GM19240 (cell line): ENCODE results near the gene PDLIM4.
A peak's percentile ranks its signal among the peaks of the same experiment; 100 is the strongest.

Experiments
- DNase-seq: peaks from one replicate; pipeline ENCODE4 v3.0.0; 2011; ENCODE audit warnings: low spot score; ENCODE audit not compliant: insufficient read length

Gene PDLIM4

DNA sequence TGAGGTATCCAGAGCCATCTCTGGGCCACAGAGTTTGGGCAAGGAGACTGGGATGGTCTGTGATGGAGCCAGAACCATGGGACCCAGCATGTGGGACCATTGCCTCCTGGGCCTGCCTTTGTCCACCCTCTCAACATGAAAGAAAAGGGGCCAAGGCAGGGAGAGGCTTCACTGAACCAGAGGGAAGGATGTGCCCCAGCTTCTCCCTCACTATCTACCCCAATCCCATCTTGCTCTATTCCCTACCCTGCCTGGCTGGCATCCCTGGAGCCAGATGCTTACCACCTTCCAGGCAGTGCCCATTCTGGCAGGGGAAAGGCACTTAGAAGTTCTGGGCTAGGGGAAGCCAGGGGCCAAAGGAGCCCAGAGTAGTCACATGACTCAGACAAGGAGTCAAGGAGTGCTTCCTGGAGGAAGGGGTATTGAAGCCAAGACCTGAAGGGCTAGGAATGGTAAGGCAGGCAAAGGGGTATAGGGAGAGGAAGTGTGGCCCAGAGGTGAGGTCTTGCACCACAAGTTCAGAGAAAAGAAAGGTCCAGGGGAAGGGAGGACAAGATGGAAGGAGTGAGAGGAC is 9.8 kb downstream of the PDLIM4 start:
- DNase-seq, result no peak

DNA sequence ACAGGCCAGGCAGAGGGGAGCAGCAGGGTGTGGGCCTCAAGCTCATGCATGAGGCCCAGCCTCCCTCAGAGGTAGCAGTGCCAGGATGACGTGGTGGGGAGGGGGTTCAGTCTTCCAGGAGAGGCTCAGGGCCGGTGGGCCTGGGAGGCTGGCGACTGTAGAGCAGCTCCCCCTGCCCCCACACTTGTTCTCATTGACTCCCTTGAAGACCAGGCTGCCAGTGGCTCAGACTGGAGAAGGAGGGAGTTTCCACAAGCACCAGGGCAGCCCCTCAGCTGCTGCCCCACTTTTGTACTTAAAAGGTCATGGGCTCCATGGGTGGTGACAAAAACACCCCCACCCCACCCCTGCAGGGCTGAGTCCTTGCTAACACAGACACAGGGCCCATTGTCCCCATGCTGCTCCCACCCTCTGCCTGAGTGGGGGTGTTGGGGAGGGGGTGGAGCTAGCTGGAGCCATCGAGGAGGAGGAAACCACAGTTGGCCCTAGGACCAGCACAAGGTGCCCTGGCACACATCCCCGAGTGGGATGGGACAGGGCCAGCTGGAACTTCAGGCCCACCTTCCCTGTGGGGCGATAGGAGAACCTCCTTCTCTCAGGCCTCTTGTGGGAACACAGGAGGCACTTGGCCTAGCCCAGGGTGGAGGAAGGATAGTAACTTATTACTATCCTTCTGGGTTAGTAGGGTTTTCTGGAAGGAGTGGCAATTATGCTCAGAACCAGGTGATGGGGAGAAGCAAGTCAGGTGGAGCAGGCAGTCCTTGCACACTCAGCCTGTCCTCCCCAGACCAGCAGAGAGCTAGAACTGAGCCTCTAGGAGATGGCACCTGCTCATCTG is 10.7 kb downstream of the PDLIM4 start:
- DNase-seq, result no peak

DNA sequence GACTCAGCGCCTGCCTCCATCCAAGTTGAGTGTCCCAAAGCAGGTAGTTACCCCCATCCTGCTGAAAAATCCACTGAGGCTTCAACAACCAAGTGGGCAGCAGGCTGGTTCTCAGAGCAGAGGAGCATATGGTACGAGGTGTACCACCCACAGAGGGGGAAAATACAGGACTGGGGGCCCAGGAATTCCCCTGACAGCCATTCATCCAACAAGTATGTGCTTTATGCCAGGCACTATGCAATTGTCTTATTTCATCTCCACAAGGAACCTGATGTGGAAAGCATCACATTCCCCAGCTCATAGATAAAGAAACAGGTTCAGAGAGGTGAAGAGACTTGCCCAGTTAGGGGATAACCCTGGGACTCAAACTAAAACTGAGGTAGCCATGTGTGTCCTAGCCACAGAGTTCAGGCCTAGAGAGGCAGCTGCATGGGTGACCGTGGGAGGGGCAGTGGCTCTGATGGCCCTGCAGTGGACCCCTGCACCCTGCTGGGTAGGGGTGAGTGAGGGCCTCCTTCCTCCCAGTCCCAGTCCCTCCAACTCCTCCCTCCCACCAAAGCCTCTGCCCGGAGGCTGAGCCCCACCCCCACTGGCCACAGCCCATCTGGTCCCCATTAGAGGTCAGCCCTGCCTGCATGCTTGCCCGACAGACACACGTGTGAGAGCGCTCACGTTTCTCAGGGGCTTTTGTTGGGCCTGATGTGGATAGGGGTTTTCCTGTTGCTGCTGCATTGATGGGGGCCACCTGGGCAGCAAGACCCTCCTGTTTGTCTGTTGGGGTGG is 11.5 kb downstream of the PDLIM4 start:
- no peak for DNase-seq

DNA sequence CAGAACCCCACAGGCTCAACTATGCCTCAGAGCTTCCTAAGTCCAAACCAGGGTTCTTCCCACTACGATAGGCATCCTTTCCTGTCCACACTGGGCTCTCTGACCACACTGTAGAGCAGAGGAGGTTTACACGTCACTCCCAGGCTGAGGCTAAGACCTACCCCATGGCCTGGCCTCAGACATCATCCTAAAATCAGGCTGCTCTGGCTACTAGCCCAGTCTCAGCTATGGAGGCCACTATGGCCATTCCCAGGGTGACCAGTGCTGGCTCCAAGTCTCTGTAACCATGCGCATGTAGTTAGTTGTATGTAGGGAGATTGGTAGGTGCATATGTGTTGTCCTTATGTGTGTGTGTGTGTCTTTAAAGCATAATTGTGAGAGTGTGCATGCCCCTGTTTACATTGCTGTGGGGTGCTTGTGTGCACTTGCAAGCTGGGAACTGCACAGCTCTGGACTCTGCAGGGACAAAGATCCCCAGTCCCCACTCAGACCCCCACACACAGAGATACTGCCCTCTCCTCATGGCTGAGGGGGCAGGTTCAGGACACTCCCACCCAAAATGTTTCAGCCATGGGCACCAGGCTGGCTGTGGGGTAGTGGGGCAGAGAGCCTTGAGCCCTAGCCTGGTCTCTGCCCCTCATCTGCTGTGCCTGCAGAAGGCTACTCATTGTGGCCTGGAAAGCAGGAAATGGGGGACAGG is 12.3 kb downstream of the PDLIM4 start:
- no peak for DNase-seq

DNA sequence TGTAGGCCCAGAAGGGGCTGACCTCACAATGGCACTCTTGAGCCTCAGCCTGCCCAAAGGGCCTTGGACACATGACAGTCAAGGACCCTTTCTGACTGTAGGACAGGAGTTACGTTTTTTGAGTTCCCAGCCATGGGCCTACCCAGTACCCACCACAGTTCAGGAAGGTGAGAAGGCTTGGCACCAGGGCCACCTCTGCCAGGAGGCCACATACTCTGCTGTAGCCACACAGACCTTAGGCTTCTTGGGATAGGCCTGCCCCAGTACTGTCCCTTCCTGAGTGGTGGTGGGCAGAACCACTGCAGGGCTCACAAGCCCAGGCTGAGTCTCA is 12.8 kb downstream of the PDLIM4 start:
- no peak for DNase-seq

DNA sequence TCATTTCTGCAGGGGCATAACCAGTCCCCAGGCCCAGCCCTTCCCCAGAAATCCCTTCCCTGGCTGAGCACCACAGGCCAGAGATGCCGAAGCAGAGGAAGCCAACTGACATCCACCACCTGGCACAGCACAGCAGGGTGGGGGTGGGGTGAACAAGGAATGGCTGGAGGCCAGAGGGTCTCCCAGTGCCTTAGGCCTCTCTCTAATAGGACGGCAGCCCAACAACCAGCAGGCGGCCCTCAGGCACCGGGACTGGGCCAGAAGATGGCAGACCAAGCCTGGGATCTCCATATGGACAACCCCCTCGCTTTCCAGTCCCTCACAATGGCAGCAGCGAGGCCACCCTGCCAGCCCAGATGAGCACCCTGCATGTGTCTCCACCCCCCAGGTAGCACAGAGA is 13.2 kb downstream of the PDLIM4 start:
- no peak for DNase-seq

DNA sequence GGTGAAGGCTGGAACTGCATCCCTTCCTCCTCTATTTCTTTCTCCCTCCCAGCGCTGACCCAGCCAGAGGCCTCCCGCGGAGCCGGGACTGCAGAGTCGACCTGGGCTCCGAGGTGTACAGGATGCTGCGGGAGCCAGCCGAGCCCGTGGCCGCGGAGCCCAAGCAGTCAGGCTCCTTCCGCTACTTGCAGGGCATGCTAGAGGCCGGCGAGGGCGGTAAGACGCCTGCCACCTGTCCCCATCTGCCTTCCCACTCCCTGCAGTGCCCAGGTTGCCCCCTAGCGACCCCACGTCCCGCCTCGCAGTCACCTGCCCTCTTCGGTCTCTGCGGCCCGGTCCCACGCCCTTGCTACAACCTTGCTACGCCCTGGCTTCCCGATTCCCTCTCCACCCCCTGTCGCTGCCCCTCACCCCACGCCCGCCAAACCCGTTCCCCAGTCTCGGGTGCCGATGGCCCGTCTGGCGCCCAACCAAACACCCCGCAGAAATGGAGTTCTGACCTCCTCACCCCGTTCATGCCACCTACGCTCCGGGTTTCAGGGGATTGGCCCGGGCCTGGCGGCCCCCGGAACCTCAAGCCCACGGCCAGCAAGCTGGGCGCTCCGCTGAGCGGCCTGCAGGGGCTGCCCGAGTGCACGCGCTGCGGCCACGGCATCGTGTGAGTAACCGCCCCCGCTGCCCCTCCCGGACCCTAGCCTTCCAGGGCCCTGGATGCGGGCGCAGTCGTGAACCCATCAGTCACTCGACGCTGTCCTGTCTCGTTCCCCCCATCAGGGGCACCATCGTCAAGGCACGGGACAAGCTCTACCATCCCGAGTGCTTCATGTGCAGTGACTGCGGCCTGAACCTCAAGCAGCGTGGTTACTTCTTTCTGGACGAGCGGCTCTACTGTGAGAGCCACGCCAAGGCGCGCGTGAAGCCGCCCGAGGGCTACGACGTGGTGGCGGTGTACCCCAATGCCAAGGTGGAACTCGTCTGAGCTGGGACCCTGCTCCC is 14.1 kb downstream of the PDLIM4 start:
- no peak for DNase-seq

DNA sequence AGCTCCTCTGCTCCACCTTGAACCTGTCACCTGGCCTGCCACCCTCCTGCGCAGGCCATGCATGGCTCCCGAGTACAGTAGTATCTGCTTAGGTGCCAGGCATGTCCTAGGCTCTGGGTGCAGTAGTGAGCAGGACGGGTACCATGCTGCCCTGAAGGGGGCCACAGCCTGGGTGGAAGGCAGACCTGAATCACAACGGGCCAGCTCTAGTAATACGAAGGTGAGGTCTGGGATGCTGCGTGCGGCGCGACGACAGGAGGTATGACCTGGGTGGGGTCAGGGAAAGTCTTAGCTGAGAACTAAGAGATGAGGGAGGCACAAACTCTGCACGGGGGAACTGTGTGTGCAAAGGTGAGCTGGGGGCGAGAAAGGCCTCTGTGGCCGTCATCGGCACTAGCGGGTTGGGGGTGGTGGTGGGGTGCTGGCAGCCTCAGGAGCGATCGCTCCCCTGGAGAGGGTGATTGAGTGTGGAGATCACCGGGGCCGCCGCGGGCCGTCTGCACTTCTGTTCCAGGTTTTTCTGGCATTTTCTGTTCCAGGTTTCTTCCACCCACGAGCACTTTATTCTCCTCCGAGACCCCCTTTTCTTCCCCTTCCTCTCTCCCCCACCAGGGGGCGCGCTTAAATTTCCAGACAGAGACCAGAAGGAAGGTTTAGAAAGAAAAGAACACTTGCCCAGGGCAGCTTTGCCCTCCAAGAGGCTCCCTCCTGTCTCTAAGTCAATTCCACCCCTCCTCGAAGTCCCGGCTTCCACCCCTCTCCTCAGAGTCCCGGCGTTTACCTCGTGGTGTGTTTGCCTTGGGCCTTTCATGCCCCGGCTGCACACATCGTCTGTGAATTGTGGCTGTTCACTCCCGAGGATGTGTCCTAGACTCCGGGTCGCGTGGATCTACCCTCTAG is 15.1 kb downstream of the PDLIM4 start:
- peak; percentile 47 for DNase-seq

DNA sequence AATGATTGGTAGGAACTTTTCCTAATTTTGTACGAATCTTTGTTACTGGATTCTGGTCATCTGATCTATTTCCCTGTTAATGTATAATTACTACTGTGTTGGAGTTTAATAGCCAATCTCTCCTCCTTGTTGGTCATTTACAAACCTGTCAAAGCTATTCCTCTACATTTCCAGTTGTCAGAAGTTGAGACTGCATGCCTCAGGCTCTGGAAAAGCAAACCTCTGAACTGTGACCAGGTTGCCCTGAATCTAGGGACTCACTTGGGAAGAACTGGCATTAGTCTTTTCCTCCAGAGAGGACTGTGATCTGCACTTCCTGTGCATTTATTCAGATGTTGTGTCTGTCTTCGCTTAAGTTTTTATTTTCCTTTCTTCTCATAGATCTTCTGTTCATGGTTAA is 16.1 kb downstream of the PDLIM4 start:
- DNase-seq, result no peak

DNA sequence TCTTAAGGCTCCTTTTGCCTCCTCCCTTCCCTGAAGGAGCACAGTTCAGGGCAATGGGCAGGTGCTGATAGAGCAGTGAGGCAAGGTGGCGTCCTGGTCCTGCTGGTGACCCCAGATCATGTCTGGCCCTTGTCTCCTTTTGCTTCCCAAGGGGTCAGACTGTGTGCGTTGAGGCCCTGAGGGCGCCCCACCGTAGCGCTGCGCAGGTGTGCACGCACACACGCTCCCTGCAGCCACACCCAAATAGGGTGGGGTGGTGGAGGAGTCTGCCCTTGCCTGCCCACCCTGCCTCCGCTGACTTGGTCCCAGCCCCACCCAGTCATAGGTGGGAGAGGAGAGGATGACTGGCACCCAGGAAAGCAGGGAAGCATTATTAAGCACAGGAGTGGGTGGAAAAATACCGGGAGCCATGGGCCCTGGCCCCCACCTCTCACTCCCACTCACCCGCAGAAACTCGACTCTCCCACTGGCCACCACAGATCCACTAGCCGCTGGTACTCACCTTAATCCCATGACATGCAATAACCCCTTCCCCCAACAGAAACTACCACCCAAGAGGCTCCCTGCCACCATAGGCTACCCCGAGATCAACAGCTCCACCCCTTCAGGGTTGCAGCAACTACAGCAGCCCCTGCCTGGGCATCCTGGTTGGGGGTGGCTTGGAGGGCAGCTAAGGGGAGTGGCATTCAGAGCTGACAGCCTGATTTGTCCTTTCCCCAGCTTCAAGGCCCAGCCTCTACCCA is 16.7 kb downstream of the PDLIM4 start:
- no peak for DNase-seq

DNA sequence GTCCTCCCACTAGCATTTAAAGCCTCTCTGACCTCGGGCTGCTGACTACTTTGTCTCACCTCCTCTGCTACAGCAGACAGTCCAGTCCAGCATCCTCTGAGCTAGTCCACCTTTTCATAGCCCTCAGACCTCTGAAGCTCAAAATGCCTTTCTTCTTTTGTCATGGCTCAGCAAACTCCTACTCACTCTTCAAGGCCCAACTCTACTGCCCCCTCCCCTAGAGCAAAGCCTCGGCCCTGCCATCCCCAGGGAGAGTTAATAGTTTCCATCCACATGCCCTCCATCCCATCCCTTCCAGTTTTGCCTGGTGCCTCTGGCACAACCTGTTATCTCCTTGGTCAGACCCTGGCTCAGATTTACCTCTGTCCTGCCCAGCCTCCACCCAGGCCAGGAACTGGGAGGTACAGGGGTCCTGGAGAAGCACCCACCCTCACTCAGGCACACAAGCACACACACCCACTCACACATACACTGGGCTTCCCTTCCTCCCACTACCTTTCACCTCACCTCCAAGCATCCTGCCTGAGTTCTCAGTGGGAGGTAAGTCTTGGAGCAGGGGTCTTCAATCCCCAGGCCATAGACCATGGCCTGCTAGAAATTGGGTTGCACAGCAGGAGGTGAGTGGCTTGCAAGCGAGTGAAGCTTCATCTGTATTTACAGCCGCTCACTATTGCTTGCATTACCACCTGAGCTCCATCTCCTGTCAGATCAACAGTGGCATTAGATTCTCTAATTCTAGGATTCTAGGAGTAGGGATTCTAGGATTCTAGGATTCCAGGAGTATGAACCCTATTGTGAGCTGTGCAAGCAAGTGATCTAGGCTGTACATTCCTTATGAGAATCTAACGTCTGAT is 18.1 kb downstream of the PDLIM4 start:
- no peak for DNase-seq

DNA sequence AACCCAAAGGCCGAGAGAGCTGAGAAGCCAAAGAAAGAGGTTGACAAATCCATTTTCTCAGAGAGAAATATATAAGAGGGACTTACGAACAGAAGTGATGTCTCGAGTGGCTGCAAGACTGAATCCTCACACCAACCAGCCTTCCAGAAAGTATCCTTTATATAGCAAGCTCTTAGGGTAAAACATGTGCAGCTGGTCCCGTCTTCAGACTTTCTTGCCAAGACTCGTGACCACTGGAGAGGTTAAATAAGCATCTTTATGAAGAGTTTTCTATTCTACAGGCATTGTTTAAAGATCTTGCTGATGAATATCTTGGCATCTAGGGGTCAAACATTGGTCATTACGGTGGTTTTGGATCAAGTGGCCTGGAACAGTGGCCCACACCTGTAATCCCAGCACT is 19.8 kb downstream of the PDLIM4 start:
- no peak for DNase-seq

DNA sequence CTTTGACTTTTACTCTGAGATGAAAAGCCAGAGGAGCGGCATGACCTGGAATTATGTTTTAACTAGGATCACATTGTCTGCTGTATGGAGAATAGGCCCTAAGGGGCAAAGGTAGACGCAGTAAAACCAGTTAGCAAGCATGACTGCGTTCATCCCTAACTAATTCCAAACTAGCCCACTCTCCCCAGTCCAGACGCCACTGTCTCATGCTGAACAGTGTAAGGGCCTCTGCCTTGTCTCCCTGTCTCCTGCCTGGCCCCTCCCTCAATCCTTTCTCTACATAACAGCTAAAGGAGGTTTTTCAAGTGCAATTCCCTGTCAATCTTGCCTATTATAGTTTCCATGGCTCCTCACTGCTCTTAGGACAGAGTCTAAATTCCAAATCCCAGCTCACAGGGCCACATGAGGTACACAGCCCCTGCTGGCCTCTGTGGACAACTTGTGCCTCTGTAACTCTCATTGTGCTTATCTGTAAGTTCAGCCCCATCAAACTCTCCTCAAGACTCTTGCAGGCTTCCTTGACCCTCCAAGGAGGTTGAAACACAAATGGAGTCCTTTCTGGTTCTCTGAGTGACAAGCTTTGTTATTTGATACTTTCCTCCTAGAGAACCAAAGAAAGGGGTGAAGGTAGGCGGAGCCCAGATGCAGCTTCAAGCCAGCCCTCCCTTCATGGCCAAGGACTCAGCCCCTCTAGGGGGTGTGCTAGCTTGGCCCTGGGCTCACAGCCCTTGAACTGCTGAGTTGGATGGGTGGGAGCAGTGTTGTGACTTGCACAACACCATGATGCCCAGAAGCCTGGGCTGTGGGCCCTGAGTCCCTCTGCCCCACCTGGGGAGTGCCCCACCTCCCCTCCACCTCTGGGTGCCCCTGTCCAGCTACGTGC is 20.7 kb downstream of the PDLIM4 start:
- no peak for DNase-seq

DNA sequence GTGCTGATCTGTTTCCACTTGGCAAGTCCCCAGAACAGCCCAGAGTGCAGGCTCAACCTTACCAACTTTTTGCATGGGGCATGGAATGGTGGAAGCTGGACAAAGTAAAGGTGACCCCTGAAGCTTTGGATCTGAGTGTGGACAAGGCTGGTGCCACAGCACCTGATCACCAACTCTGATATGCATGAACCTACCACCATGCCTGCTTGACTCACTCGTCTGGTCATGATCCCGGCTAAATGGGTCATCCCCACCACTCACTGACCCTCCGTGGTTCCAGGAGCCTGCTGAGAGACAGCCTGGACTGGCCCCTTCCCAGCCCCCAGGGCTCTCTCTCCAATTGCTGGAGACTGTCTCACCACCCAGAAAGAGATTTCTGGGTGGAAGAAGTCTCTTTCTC is 22.3 kb downstream of the PDLIM4 start:
- DNase-seq, result no peak

DNA sequence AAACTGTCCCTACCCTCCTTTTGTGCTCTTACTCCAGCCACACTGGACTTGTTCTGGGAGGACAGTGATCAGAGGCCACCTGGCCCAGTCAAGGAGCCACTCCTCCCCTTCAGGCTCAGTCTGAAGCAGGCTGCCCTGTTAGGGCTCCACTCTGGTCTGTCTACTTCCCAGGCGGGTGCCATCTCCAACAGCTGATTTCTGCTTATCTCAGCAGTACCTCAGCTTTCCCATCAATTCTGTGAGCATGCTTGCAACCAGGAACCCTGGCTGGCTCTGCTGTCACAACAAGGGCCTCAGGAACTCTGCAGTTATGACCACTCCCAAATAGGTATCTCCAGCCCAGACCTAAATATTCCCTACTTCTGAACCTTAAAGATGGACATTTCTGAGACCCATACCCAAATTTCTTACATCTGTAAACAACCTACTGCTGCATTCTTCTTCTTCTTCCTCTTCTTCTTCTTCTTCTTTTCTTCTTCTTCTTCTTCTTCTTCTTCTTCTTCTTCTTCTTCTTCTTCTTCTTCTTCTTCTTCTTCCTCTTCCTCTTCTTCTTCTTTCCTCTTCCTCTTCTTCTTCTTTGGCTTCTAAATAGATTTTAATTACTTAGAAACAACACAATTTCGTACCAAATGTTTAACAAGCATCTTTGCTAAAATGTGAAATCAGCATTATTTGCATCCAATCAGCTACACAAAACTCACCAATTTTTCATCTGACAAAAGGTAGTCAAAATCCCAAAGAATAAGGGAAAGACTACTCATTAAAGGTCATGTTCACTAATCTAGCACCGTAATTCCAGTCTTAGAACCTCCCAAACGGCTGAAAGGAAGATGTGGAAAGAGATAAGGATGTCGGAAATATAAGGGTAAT is 23.1 kb downstream of the PDLIM4 start:
- no peak for DNase-seq
